GM12875 (cell line): ENCODE results near the gene ITGA4.
"Not testable (repeated sequence)": the region's sequence is repeated elsewhere in the genome, so short reads cannot be mapped to it uniquely, and the experiment has no call there.

Experiments
- H3K4me3 ChIP-seq: one replicate; pipeline ENCODE4 v1.5.1; 2011; ENCODE audit warnings: low read depth, low read length, control low read depth
- TF ChIP-seq, protein P1 (sequence below): IDR thresholded peaks from 2 replicates; pipeline ENCODE4 v1.5.1; 2011; ENCODE audit warnings: low read depth, mild to moderate bottlenecking, control low read depth, inconsistent platforms, low read length, moderate library complexity, borderline replicate concordance; ENCODE audit not compliant: insufficient read depth

Gene ITGA4

DNA sequence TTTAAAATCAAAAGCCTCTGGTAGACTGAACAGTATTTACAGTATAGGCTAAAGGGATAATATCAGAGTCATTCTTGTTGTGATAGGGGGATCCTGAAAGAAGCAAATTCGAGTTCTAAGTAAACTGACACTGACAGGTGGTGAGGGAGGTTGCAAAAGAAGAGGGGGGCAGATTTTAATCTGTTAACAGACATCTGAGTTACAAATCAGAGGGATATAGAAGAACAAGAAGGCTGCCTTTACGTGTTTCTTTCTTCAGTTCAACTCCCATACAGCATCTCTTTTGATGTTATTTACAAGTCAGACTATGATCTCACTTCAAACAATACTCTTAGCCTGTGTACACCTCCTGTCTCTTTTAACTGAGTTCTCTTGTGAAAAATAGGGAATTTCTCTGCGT, 16.3 kb upstream of the ITGA4 start:
- no peak overlapping the region for H3K4me3 ChIP-seq
- TF ChIP-seq, protein P1, sequence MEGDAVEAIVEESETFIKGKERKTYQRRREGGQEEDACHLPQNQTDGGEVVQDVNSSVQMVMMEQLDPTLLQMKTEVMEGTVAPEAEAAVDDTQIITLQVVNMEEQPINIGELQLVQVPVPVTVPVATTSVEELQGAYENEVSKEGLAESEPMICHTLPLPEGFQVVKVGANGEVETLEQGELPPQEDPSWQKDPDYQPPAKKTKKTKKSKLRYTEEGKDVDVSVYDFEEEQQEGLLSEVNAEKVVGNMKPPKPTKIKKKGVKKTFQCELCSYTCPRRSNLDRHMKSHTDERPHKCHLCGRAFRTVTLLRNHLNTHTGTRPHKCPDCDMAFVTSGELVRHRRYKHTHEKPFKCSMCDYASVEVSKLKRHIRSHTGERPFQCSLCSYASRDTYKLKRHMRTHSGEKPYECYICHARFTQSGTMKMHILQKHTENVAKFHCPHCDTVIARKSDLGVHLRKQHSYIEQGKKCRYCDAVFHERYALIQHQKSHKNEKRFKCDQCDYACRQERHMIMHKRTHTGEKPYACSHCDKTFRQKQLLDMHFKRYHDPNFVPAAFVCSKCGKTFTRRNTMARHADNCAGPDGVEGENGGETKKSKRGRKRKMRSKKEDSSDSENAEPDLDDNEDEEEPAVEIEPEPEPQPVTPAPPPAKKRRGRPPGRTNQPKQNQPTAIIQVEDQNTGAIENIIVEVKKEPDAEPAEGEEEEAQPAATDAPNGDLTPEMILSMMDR: no peak

DNA sequence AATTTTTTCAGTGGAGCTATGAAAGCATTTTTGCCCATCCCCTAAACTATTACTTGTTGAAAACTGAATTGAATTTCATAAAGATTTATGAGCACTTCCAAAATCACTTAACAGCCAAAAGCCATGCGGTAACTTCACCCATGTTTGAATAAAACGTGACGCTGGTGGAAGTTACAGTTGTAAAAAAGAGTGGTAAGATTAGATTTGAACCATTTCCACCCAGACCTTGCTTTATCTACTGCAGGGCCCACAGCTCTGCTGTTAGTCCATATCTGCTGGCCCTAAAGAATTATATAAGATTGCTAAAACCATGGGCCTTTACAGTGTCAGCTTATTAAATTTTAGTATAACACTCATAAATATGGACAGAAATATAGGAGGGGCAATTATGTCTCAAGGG, 15.5 kb upstream of the ITGA4 start:
- no peak overlapping the region for H3K4me3 ChIP-seq
- TF ChIP-seq, protein P1: no peak

DNA sequence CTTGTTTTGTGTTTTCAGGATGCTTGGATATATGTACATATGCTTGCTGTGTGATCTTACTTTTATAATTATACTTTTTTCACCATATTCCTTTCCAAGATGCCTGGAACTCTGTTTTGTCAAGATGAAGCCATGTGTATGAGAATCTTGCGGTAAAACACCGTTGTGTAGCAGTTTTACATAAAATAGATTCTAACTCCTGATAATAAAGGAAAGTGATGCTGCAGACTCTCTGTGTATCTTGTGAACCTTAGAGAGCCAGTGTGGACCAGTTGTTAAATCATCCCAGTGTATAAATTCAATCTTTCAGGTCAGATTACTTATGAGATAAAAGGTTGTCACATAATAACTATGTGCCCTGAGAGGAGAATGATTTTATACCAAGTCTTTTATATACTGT, 12.5 kb upstream of the ITGA4 start:
- TF ChIP-seq, protein P1: no peak
- H3K4me3 ChIP-seq: no peak overlapping the region

DNA sequence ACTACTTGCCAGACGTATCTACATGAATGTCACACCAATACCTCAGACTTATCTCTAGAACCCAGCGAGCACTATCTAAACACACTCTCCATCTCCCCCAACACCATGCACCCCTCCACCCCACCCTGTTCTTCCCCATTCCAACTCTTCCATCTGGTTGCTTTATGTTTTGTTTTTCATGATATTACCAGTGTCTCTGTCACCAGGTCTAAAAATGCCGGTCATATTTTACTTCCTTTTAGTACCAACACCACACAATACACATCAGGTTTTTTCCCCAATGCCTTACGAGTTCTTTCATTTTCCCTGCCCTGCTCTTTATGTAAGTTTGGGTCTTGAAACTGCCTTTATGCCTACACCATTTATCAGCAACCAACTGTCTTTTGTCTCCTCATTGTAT, 10.2 kb upstream of the ITGA4 start:
- H3K4me3 ChIP-seq: no peak overlapping the region
- TF ChIP-seq, protein P1: no peak

DNA sequence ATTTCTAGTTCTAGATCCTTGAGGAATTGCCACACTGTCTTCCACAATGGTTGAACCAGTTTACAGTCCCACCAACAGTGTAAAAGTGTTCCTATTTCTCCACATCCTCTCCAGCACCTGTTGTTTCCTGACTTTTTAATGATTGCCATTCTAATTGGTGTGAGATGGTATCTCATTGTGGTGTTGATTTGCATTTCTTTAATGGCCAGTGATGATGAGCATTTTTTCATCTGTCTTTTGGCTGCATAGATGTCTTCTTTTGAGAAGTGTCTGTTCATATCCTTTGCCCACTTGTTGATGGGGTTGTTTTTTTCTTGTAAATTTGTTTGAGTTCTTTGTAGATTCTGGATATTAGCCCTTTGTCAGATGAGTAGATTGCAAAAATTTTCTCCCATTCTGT, 7.9 kb upstream of the ITGA4 start:
- not testable (repeated sequence) for H3K4me3 ChIP-seq

- H3K4me3 ChIP-seq: no peak overlapping the region
- TF ChIP-seq, protein P1: no peak
Measured at GRCh38 chr2:181454686-181455450, 2.3 kb upstream of the ITGA4 start.

- TF ChIP-seq, protein P1: no peak
- peak overlapping the region; percentile 94 for H3K4me3 ChIP-seq
Measured at GRCh38 chr2:181456660-181457120, 496 bp upstream of the ITGA4 start.
